Liver (tissue), 9 donors: ENCODE results near the gene COLEC12. TPM values are rescaled to one million over a fixed set of nuclear protein-coding genes. Genes with fewer than 3 reads are reported as not detected.

Source experiments
- DNase-seq: peaks from one replicate; pipeline ENCODE4 v3.0.0-alpha.2; 2017; ENCODE audit warnings: low spot score
- H3K27ac ChIP-seq, 2 donors: one replicate each; pipeline ENCODE4 v1.7.0; 2013; ENCODE audit warnings: inconsistent platforms in 2 of 2, low read length in 2 of 2, control low read depth in 1 of 2, low read depth in 1 of 2, mild to moderate bottlenecking in 1 of 2
- H3K27me3 ChIP-seq, 4 donors: one replicate each; pipeline versions ENCODE4 v1.6.1 to v1.7.0; 2013; ENCODE audit warnings: low read length in 3 of 4, inconsistent platforms in 1 of 4, mild to moderate bottlenecking in 1 of 4, moderate library complexity in 1 of 4; ENCODE audit not compliant: control insufficient read depth in 4 of 4, insufficient read depth in 4 of 4
- H3K36me3 ChIP-seq, 4 donors: one replicate each; pipeline versions ENCODE4 v1.6.1 to v1.7.0; 2013; ENCODE audit warnings: low read length in 3 of 4, mild to moderate bottlenecking in 3 of 4, low read depth in 1 of 4, moderate library complexity in 1 of 4; ENCODE audit not compliant: control insufficient read depth in 4 of 4, insufficient read depth in 3 of 4
- H3K4me1 ChIP-seq, 4 donors: one replicate each; pipeline versions ENCODE4 v1.6.1 to v1.7.0; 2013; ENCODE audit warnings: low read length in 3 of 4, mild to moderate bottlenecking in 3 of 4, moderate library complexity in 1 of 4; ENCODE audit not compliant: control insufficient read depth in 4 of 4, insufficient read depth in 4 of 4
- H3K4me3 ChIP-seq, 3 donors: one replicate each; pipeline versions ENCODE4 v1.6.1 to v1.7.0; 2013; ENCODE audit warnings: low read length in 3 of 3, control low read depth in 1 of 3, low read depth in 1 of 3, mild to moderate bottlenecking in 1 of 3
- H3K9ac ChIP-seq, 2 donors: one replicate each; pipeline ENCODE4 v1.7.0; 2013; ENCODE audit warnings: low read length in 2 of 2, mild to moderate bottlenecking in 2 of 2, moderate library complexity in 2 of 2, control low read depth in 1 of 2, low read depth in 1 of 2
- H3K9me3 ChIP-seq, 4 donors: one replicate each; pipeline versions ENCODE4 v1.6.1 to v1.7.0; 2013; ENCODE audit warnings: low read length in 3 of 4; ENCODE audit not compliant: control insufficient read depth in 4 of 4
- FOXA1 ChIP-seq: IDR thresholded peaks from 2 replicates; pipeline ENCODE4 v1.6.1; 2016; ENCODE audit warnings: antibody characterized with exemption
- HNF4A ChIP-seq, 2 donors: conservative IDR thresholded peaks; 2 replicates each; pipeline ENCODE4 v1.6.1; 2016; ENCODE audit warnings: antibody characterized with exemption in 2 of 2, mild to moderate bottlenecking in 2 of 2
- JUND ChIP-seq, 2 donors: IDR thresholded peaks; 2 replicates each; pipeline ENCODE4 v1.6.1; 2016; ENCODE audit warnings: antibody characterized with exemption in 2 of 2
- NR2F2 ChIP-seq: IDR thresholded peaks from 2 replicates; pipeline ENCODE4 v1.6.1; 2016; ENCODE audit warnings: antibody characterized with exemption
- REST ChIP-seq: IDR thresholded peaks from 2 replicates; pipeline ENCODE4 v1.6.1; 2016; ENCODE audit warnings: antibody characterized with exemption, mild to moderate bottlenecking
- TAF1 ChIP-seq: conservative IDR thresholded peaks from 2 replicates; pipeline ENCODE4 v1.6.1; 2016; ENCODE audit warnings: antibody characterized with exemption, mild to moderate bottlenecking
- WGBS: extraction: QIAGEN DNeasy Blood & Tissue Kit; methylation state at CpG from one replicate; pipeline ENCODE4 v1.1.7; 2013; 5-methylcytosine and 5-hydroxymethylcytosine counted together
- polyA plus RNA-seq, 2 donors: library from polyadenylated mRNA; stranded (reverse) in 1 of 2; unstranded in 1 of 2; fragments of 200-250 nt in 1 of 2; fragments of >200 nt in 1 of 2; fragmentation: Nextera tagmentation in 1 of 2; extraction: Ambion mirVana in 1 of 2; gene quantifications; one replicate each; pipeline versions ENCODE4 v1.2.1 to v1.2.3, GENCODE V29; 2013 to 2015
- total RNA-seq, 2 donors: library from RNA; depleted of rRNA; stranded (reverse); fragments of >200 nt; gene quantifications; one replicate each; pipeline ENCODE4 v1.2.3, GENCODE V29; 2014
- TF ChIP-seq, protein P1 (sequence below): IDR thresholded peaks from 2 replicates; pipeline ENCODE4 v1.6.1; 2016; ENCODE audit warnings: antibody characterized with exemption
- TF ChIP-seq, protein P2 (sequence below): IDR thresholded peaks from 2 replicates; pipeline ENCODE4 v1.6.1; 2016; ENCODE audit warnings: antibody characterized with exemption
- TF ChIP-seq, protein P3 (sequence below): fragments of 150-350 bp; IDR thresholded peaks from 2 replicates; pipeline ENCODE4 v1.5.1; 2017; ENCODE audit warnings: improper control_type of control experiment, low read depth, low read length; ENCODE audit not compliant: missing input control
- donor health status: healthy.
- donor health status: healthy.
- donor health status: healthy.
- donor health status: healthy.
- donor health status: healthy.

COLEC12 gene
- total and polyA plus RNA-seq, 4 donors = 0.03 to 1.6 (median 0.28) TPM

GRCh38 chr18:370751-371608, 129.5 kb downstream of the COLEC12 start (continued):
- TF ChIP-seq JUND (IDR thresholded peaks at IDR 0.05) = no peak
- TF ChIP-seq NR2F2 = no peak

DNA sequence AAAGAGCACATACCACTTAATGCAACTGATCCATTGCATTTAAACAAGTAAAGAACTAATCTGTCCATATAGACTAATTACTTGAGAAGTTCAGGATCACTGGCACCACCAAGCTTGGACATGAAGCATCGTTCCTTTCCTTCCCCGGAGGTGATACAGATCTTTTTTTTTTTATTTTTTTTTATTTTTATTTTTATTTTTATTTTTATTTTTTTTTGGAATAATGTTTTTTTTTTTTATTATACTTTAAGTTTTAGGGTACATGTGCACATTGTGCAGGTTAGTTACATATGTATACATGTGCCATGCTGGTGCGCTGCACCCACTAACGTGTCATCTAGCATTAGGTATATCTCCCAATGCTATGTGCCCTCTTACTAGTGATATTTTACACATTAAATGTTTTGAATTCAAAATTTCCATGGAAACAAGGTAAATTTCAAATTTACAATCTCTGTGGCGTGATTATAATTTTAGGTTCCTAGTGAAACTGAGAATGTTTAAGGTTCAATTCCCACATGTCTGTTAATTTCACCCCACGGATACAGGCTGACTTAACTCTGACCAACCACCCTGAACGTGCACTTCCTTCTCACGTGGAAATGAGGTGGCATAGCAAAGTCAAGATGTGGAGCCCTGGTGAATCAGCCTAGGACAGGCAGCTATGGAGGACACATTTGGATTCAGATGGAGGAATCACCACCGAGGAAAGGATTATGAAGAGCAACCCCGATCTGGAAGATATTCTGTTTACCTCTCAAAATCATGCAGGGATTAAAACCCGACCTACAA, 131.1 kb downstream of the COLEC12 start:
- TF ChIP-seq REST (no peak), TAF1 (no peak)
- TF ChIP-seq, protein P1, sequence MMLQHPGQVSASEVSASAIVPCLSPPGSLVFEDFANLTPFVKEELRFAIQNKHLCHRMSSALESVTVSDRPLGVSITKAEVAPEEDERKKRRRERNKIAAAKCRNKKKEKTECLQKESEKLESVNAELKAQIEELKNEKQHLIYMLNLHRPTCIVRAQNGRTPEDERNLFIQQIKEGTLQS = no peak
- TF ChIP-seq, protein P2, sequence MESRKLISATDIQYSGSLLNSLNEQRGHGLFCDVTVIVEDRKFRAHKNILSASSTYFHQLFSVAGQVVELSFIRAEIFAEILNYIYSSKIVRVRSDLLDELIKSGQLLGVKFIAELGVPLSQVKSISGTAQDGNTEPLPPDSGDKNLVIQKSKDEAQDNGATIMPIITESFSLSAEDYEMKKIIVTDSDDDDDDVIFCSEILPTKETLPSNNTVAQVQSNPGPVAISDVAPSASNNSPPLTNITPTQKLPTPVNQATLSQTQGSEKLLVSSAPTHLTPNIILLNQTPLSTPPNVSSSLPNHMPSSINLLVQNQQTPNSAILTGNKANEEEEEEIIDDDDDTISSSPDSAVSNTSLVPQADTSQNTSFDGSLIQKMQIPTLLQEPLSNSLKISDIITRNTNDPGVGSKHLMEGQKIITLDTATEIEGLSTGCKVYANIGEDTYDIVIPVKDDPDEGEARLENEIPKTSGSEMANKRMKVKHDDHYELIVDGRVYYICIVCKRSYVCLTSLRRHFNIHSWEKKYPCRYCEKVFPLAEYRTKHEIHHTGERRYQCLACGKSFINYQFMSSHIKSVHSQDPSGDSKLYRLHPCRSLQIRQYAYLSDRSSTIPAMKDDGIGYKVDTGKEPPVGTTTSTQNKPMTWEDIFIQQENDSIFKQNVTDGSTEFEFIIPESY = no peak
- DNase-seq = no peak
- Histone ChIP-seq H3K27me3 (peaks cover 0 to 3% (median 0%) of the 10 kb centered on the region in 4 donors), H3K9me3 (no peaks in the 10 kb centered on the region), H3K27ac (no peak overlapping the region), H3K36me3 (no peaks in the 10 kb centered on the region), H3K4me1 (no peaks in the 10 kb centered on the region), H3K4me3 (no peak overlapping the region), H3K9ac (no peak overlapping the region)
- 82% methylated on average over 11 of the region's 11 CpGs for WGBS

GRCh38 chr18:366466-367061, 133.9 kb downstream of the COLEC12 start:
- H3K4me3 ChIP-seq = no peak overlapping the region
- 67% methylated on average over 9 of the region's 9 CpGs for WGBS
- H3K9me3 ChIP-seq = no peaks in the 10 kb centered on the region
- TF ChIP-seq NR2F2 = no peak
- TF ChIP-seq, protein P3, sequence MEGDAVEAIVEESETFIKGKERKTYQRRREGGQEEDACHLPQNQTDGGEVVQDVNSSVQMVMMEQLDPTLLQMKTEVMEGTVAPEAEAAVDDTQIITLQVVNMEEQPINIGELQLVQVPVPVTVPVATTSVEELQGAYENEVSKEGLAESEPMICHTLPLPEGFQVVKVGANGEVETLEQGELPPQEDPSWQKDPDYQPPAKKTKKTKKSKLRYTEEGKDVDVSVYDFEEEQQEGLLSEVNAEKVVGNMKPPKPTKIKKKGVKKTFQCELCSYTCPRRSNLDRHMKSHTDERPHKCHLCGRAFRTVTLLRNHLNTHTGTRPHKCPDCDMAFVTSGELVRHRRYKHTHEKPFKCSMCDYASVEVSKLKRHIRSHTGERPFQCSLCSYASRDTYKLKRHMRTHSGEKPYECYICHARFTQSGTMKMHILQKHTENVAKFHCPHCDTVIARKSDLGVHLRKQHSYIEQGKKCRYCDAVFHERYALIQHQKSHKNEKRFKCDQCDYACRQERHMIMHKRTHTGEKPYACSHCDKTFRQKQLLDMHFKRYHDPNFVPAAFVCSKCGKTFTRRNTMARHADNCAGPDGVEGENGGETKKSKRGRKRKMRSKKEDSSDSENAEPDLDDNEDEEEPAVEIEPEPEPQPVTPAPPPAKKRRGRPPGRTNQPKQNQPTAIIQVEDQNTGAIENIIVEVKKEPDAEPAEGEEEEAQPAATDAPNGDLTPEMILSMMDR = no peak
- no peak for TF ChIP-seq HNF4A (conservative IDR thresholded peaks at IDR 0.05)
- TF ChIP-seq FOXA1 = no peak
- no peaks in the 10 kb centered on the region for H3K36me3 ChIP-seq
- no peak for DNase-seq
- H3K27ac ChIP-seq = no peak overlapping the region
- H3K27me3 ChIP-seq = peaks cover 0 to 3% (median 0%) of the 10 kb centered on the region in 4 donors
- H3K4me1 ChIP-seq = no peaks in the 10 kb centered on the region
- no peak overlapping the region for H3K9ac ChIP-seq
